ENCODE results near the gene FARSA. TPM values are rescaled to one million over a fixed set of nuclear protein-coding genes. Genes with fewer than 3 reads are reported as not detected.

The FARSA gene
- total and polyA plus RNA-seq, 2 donors (not counting 3 experiments of a cell fraction or from before 2014, with no cell fraction given) = 51.8 to 77.4 TPM

- H3K27ac ChIP-seq (ENCODE audit: insufficient read depth, low read depth, low read length) = peak overlapping the region; percentile 4
- FAIRE-seq (no peak), DNase-seq (ENCODE audit: low read depth, low spot score) (no peak)
- no peaks in the 10 kb centered on the region for H3K36me3 ChIP-seq (ENCODE audit: control insufficient read depth in 2 of 2, extremely low read depth in 1 of 2, insufficient read depth in 2 of 2, low read length in 2 of 2)
- no peaks in the 10 kb centered on the region for H3K27me3 ChIP-seq (ENCODE audit: control insufficient read depth in 2 of 2, insufficient read depth in 2 of 2, low read length in 2 of 2)
- no peak overlapping the region for H3K9ac ChIP-seq (replicated peaks; ENCODE audit: extremely low read depth, insufficient read depth, low read length)
- H3K79me2 ChIP-seq (ENCODE audit: control insufficient read depth, insufficient read depth, low read length) = no peaks in the 10 kb centered on the region
- no peaks in the 10 kb centered on the region for H3K9me1 ChIP-seq (replicated peaks; ENCODE audit: control insufficient read depth, extremely low read depth, insufficient read depth, low read length)
- intact Hi-C loops (cut with micrococcal nuclease) = loop anchor here (1.0 kb wide), 5 partner anchors 8 to 129 kb away; partner anchors contain the start of genes CALR and GADD45GIP1
- H3K4me3 ChIP-seq (replicated peaks in 1 of 3; ENCODE audit: insufficient read depth in 1 of 3, low read depth in 1 of 3, low read length in 3 of 3) = peak overlapping the region in 1 of 3 experiments; percentile 48
- H3K9me3 ChIP-seq (replicated peaks; ENCODE audit: control insufficient read depth, insufficient read depth, low read length) = no peaks in the 10 kb centered on the region
- POLR2A ChIA-PET = interaction anchor here (0.8 to 1.2 kb wide), 2 partner anchors 28 to 128 kb away, joined by 3 to 4 read pairs; no protein-coding TSS in a partner anchor
- no TSS peak for BruUV-seq (replicated peaks)
- peaks cover 2% of the 10 kb centered on the region for H3K4me1 ChIP-seq (ENCODE audit: control insufficient read depth, extremely low read depth, insufficient read depth, low read length)
- no peaks in the 10 kb centered on the region for H4K20me1 ChIP-seq (replicated peaks; ENCODE audit: control insufficient read depth, extremely low read depth, insufficient read depth, low read length)
- CTCF ChIA-PET = interaction anchor here (0.6 to 5.2 kb wide), 52 partner anchors 10 to 779 kb away, joined by 3 to 115 read pairs (median 5); partner anchors contain the start of genes CALR, DNASE2, FARSA and GADD45GIP1
- dilution Hi-C loops (cut with MboI; ENCODE audit: extremely low pct_ligation_motif_present, low sequenced_read_pairs) = no loop called here
- peak overlapping the region; percentile 60 for H3K4me2 ChIP-seq (ENCODE audit: insufficient read depth, low read length)
- H2AFZ ChIP-seq (ENCODE audit: low read depth, low read length) = peak overlapping the region; percentile 98
- no peak for TF ChIP-seq JUN (IDR thresholded peaks at IDR 0.05; ENCODE audit: borderline replicate concordance, insufficient read depth, insufficient read length, low read depth)
- no peak for TF ChIP-seq POLR2A (IDR thresholded peaks at IDR 0.05; ENCODE audit: low read depth, low read length)
- TF ChIP-seq POLR2AphosphoS5 (IDR thresholded peaks at IDR 0.05; ENCODE audit: insufficient read depth, low read depth, low read length) = no peak
- no peak for TF ChIP-seq FOS (IDR thresholded peaks at IDR 0.05; ENCODE audit: borderline replicate concordance, insufficient read depth, low read length)
- TF ChIP-seq EZH2 (IDR thresholded peaks at IDR 0.05; ENCODE audit: borderline replicate concordance, low read depth, low read length, severe bottlenecking) = no peak
- no peak for TF ChIP-seq GATA2 (IDR thresholded peaks at IDR 0.05; ENCODE audit: insufficient read depth, insufficient read length, low read depth, low read length)
- no peak for TF ChIP-seq CTCF (IDR thresholded peaks at IDR 0.05; ENCODE audit: extremely low read depth in 1 of 2, insufficient read depth in 1 of 2, low read depth in 1 of 2, low read length in 2 of 2)
- TF ChIP-seq, protein P1, sequence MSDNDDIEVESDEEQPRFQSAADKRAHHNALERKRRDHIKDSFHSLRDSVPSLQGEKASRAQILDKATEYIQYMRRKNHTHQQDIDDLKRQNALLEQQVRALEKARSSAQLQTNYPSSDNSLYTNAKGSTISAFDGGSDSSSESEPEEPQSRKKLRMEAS (IDR thresholded peaks at IDR 0.05; ENCODE audit: insufficient read depth, insufficient read length) = no peak
- no peak for TF ChIP-seq MYC (IDR thresholded peaks at IDR 0.05; ENCODE audit: low read depth, low read length)
These were observed 32.3 kb upstream of the FARSA start for GRCh38 chr19:12965812-12966135.

All from endothelial cell of umbilical vein (primary cell).